HUES64 (cell line): Measurements from ENCODE around the gene BHLHE41.

Source experiments
- H3K27ac ChIP-seq: 2 replicates; pipeline ENCODE4 v1.7.0; 2013; ENCODE audit warnings: low read depth, low read length, inconsistent platforms
- H3K27me3 ChIP-seq: 2 replicates; pipeline ENCODE4 v1.6.1; 2013; ENCODE audit warnings: mild to moderate bottlenecking, low read length; ENCODE audit not compliant: insufficient read depth
- H3K36me3 ChIP-seq: 2 replicates; pipeline ENCODE4 v1.6.1; 2013; ENCODE audit warnings: mild to moderate bottlenecking, low read length; ENCODE audit not compliant: insufficient read depth
- H3K4me1 ChIP-seq: 2 replicates; pipeline ENCODE4 v1.6.1; 2013; ENCODE audit warnings: mild to moderate bottlenecking, low read length, moderate library complexity; ENCODE audit not compliant: insufficient read depth
- H3K4me3 ChIP-seq: 2 replicates; pipeline ENCODE4 v1.5.1; 2013; ENCODE audit warnings: mild to moderate bottlenecking, low read length, moderate library complexity
- H3K9ac ChIP-seq: 2 replicates; pipeline ENCODE4 v1.6.1; 2013; ENCODE audit warnings: mild to moderate bottlenecking, low read depth, low read length
- H3K9me3 ChIP-seq: 2 replicates; pipeline ENCODE4 v1.6.1; 2013; ENCODE audit warnings: low read depth, low read length; ENCODE audit not compliant: insufficient read depth
- WGBS: fragments of 150-250, 120-280 bp; methylation state at CpG from one replicate; pipeline ENCODE4 v1.1.7; 2013; ENCODE audit warnings: missing lambda C conversion rate; 5-methylcytosine and 5-hydroxymethylcytosine counted together

The BHLHE41 gene

DNA sequence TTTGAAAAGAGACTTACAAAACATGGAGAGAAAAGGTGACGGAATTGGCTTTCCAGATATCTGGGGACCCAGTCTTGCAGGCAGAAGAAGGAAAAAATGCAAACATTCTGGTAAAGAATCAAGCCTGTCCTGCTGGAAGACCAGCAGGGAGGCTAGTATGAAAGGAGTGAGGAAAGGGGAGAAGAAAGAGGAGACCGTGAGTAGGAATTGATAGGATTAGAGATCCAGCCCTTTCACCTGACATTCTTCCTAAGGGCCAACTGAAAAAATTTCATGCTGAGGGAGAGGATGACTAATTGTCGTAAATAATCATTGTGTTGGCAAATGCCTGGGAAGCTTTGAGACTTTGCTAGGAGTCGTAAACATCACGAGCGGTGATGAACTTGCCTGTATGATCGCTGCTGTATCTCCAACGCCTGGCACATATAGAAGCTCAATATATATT lies 12.1 kb downstream of the BHLHE41 start:
- H3K36me3 ChIP-seq: no peaks in the 10 kb centered on the region
- no peaks in the 10 kb centered on the region for H3K9me3 ChIP-seq
- H3K9ac ChIP-seq: peak overlapping the region; percentile 82; the same call in 1 of the 2 replicates
- peak overlapping the region; percentile 14; the same call in 1 of the 2 replicates for H3K27ac ChIP-seq
- peak overlapping the region; percentile 64 for H3K4me3 ChIP-seq
- WGBS: 12% methylated on average over 7 of the region's 8 CpGs
- H3K4me1 ChIP-seq: peaks cover 52% of the 10 kb centered on the region
- peaks cover 39% of the 10 kb centered on the region for H3K27me3 ChIP-seq

GRCh38 chr12:26112232-26112631 lies 12.6 kb downstream of the BHLHE41 start:
- H3K9me3 ChIP-seq: no peaks in the 10 kb centered on the region
- H3K27ac ChIP-seq: no peak overlapping the region; the same call in 1 of the 2 replicates
- H3K9ac ChIP-seq: no peak overlapping the region
- H3K4me1 ChIP-seq: peaks cover 52% of the 10 kb centered on the region
- no peaks in the 10 kb centered on the region for H3K36me3 ChIP-seq
- H3K4me3 ChIP-seq: peak overlapping the region; percentile 64
- WGBS: 79% methylated on average over 5 of the region's 6 CpGs
- peaks cover 39% of the 10 kb centered on the region for H3K27me3 ChIP-seq

GRCh38 chr12:26109343-26109881 lies 15.4 kb downstream of the BHLHE41 start:
- Histone ChIP-seq H3K4me1 (peaks cover 38% of the 10 kb centered on the region), H3K27me3 (peaks cover 11% of the 10 kb centered on the region; the same call in 1 of the 2 replicates), H3K36me3 (no peaks in the 10 kb centered on the region), H3K9me3 (no peaks in the 10 kb centered on the region), H3K27ac (no peak overlapping the region), H3K9ac (no peak overlapping the region), H3K4me3 (no peak overlapping the region)
- WGBS: 72% methylated on average over 10 of the region's 10 CpGs

DNA sequence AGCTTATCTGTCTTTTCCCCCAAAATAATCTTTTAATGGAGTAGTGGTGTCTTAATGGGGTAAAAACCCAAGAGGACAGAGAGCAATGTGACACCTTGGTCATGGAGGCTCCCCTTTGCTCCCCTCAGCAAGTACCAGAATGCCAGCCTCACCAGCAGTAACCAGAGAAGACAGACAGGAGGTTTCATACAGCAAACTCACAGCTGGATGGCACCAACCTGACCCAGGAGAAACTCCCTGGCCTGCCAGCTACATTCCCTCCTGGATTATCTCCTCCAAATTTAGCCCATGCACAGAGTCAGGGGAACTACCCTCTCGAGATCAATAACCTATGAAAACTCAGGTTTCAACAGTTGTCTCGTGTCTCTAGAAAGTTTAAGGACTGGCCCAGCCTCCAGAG lies 15.9 kb downstream of the BHLHE41 start:
- 86% methylated on average over 2 of the region's 2 CpGs for WGBS
- Histone ChIP-seq H3K27me3 (peaks cover 11% of the 10 kb centered on the region; the same call in 1 of the 2 replicates), H3K4me1 (peaks cover 38% of the 10 kb centered on the region), H3K9ac (no peak overlapping the region), H3K9me3 (no peaks in the 10 kb centered on the region), H3K27ac (no peak overlapping the region), H3K36me3 (no peaks in the 10 kb centered on the region), H3K4me3 (no peak overlapping the region)

- H3K9me3 ChIP-seq: no peaks in the 10 kb centered on the region
Observed at GRCh38 chr12:26106347-26106746, 18.5 kb downstream of the BHLHE41 start.

DNA sequence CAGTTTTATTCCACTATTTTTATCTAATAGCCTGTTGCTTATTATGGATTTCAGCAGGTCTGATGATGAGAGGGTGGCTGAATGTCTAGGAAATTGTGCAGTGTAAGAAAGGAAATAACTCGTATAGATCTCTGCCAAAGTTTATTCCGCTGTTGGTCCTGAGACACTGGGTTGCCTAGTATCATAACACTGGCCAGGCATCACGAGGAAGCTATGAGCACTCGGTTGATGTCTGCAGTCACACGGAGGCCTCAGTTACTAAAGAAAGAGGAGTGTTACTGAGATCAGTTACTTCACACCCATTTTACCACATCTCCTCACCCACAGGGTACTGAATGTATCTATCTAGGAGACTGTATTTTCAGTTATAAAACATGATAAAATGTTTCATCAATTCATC lies 21.9 kb downstream of the BHLHE41 start:
- no peaks in the 10 kb centered on the region for H3K36me3 ChIP-seq
- H3K4me3 ChIP-seq: no peak overlapping the region
- H3K9me3 ChIP-seq: no peaks in the 10 kb centered on the region
- WGBS: 83% methylated on average over 5 of the region's 5 CpGs
- H3K4me1 ChIP-seq: 0 out of 2 replicates have a peak, but pooled peaks cover 4% of the 10 kb centered on the region
- no peaks in the 10 kb centered on the region for H3K27me3 ChIP-seq
- no peak overlapping the region for H3K9ac ChIP-seq
- H3K27ac ChIP-seq: no peak overlapping the region

More at GRCh38 chr12:26106347-26106746, 18.5 kb downstream of the BHLHE41 start:
- 67% methylated on average over 4 of the region's 4 CpGs for WGBS
- H3K36me3 ChIP-seq: no peaks in the 10 kb centered on the region
- H3K4me3 ChIP-seq: no peak overlapping the region
- H3K4me1 ChIP-seq: peaks cover 16% of the 10 kb centered on the region; the same call in 1 of the 2 replicates
- H3K27me3 ChIP-seq: peaks cover under 1% of the 10 kb centered on the region; the same call in 1 of the 2 replicates
- H3K9ac ChIP-seq: no peak overlapping the region
- H3K27ac ChIP-seq: no peak overlapping the region

GRCh38 chr12:26101763-26102162 lies 23.1 kb downstream of the BHLHE41 start:
- H3K27me3 ChIP-seq: no peaks in the 10 kb centered on the region
- H3K4me1 ChIP-seq: 0 out of 2 replicates have a peak, but pooled peaks cover 4% of the 10 kb centered on the region
- H3K4me3 ChIP-seq: no peak overlapping the region
- WGBS: 77% methylated on average over 4 of the region's 4 CpGs
- H3K9me3 ChIP-seq: no peaks in the 10 kb centered on the region
- no peaks in the 10 kb centered on the region for H3K36me3 ChIP-seq
- no peak overlapping the region for H3K9ac ChIP-seq
- no peak overlapping the region for H3K27ac ChIP-seq

- H3K27me3 ChIP-seq: no peaks in the 10 kb centered on the region
- H3K9ac ChIP-seq: no peak overlapping the region
- H3K9me3 ChIP-seq: no peaks in the 10 kb centered on the region
- H3K27ac ChIP-seq: no peak overlapping the region
- H3K36me3 ChIP-seq: no peaks in the 10 kb centered on the region
- 0 out of 2 replicates have a peak, but pooled peaks cover 4% of the 10 kb centered on the region for H3K4me1 ChIP-seq
- WGBS: 74% methylated on average over 3 of the region's 3 CpGs
- H3K4me3 ChIP-seq: no peak overlapping the region
Observed at GRCh38 chr12:26101350-26101734, 23.5 kb downstream of the BHLHE41 start.

DNA sequence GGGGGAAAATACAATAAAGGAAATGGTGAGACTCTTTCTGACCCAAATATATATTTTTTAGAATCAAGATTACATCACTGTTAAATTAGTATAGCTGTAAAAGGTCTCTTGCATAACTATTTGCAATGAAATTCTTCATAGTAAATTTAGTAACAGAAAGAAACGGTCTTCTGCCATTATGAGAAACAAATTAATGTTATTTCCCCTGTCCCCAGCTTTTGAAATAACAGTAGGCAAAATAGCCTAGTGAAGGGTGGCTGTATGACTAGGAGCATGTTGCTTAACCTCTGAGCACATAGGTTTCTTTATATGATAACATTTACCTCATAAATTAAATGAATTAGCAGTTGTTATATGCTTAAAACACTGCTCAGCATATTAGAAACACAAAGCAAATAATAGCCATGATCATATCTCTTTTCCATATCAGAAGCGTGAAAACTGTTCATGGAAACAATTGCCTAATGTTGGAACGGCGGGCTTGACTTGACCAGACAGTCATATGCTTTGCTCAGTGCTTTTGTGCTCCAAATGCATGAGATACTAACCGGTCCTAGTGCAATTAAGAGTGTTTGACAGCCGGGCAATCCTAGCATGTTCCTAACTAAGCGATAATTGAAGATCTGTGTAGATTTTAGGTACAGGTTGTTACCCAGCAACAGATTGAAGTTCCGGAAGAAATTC lies 24.0 kb downstream of the BHLHE41 start:
- WGBS: 91% methylated on average over 7 of the region's 8 CpGs
- H3K9me3 ChIP-seq: no peaks in the 10 kb centered on the region
- H3K9ac ChIP-seq: no peak overlapping the region
- H3K27me3 ChIP-seq: no peaks in the 10 kb centered on the region
- H3K36me3 ChIP-seq: no peaks in the 10 kb centered on the region
- H3K4me3 ChIP-seq: no peak overlapping the region
- 0 out of 2 replicates have a peak, but pooled peaks cover 4% of the 10 kb centered on the region for H3K4me1 ChIP-seq
- H3K27ac ChIP-seq: no peak overlapping the region

- Histone ChIP-seq H3K4me3 (no peak overlapping the region), H3K9me3 (no peaks in the 10 kb centered on the region), H3K4me1 (0 out of 2 replicates have a peak, but pooled peaks cover 4% of the 10 kb centered on the region), H3K27me3 (no peaks in the 10 kb centered on the region), H3K36me3 (no peaks in the 10 kb centered on the region), H3K9ac (no peak overlapping the region), H3K27ac (no peak overlapping the region)
- WGBS: 16% methylated on average over 6 of the region's 6 CpGs
Observed at GRCh38 chr12:26097046-26097878, 27.6 kb downstream of the BHLHE41 start.

- 88% methylated on average over 2 of the region's 2 CpGs for WGBS
- Histone ChIP-seq H3K9ac (no peak overlapping the region), H3K27ac (no peak overlapping the region), H3K36me3 (no peaks in the 10 kb centered on the region), H3K9me3 (no peaks in the 10 kb centered on the region), H3K27me3 (no peaks in the 10 kb centered on the region), H3K4me1 (0 out of 2 replicates have a peak, but pooled peaks cover 1% of the 10 kb centered on the region), H3K4me3 (no peak overlapping the region)
Observed at GRCh38 chr12:26096036-26096435, 28.8 kb downstream of the BHLHE41 start.
